Suprapubic skin (tissue), 4 donors: ENCODE measurements around the gene SCFD2. TPM values are rescaled to one million over a fixed set of nuclear protein-coding genes. Genes with fewer than 3 reads are reported as not detected.

Experiments
- DNase-seq, 2 donors: peaks; one replicate each; pipeline ENCODE4 v3.0.0-alpha.2; 2019; ENCODE audit warnings: low spot score in 2 of 2
- H3K27ac ChIP-seq: fragments of 200-600 bp; sonication (generic); one replicate; pipeline ENCODE4 v1.5.1; 2019
- H3K27me3 ChIP-seq: fragments of 200-600 bp; sonication (generic); one replicate; pipeline ENCODE4 v1.5.1; 2019
- H3K36me3 ChIP-seq: fragments of 200-600 bp; sonication (generic); one replicate; pipeline ENCODE4 v1.5.1; 2019
- H3K4me1 ChIP-seq: fragments of 200-600 bp; sonication (generic); one replicate; pipeline ENCODE4 v1.5.1; 2019
- H3K4me3 ChIP-seq: fragments of 200-600 bp; sonication (generic); one replicate; pipeline ENCODE4 v1.5.1; 2019; ENCODE audit warnings: mild to moderate bottlenecking
- H3K9me3 ChIP-seq: fragments of 200-600 bp; sonication (generic); one replicate; pipeline ENCODE4 v1.5.1; 2019
- CTCF ChIP-seq, 2 donors: fragments of 200-600 bp in 1 of 2; fragments of 450-650 bp in 1 of 2; sonication (generic) in 1 of 2; IDR thresholded peaks; one replicate each; pipeline ENCODE4 v1.5.1; 2016 to 2019; ENCODE audit warnings: antibody characterized with exemption in 2 of 2, mild to moderate bottlenecking in 1 of 2, moderate library complexity in 1 of 2
- EP300 ChIP-seq: sonication (generic); formaldehyde crosslinking; IDR thresholded peaks from one replicate; pipeline ENCODE4 v1.6.1; 2017; ENCODE audit warnings: antibody characterized with exemption
- POLR2A ChIP-seq, 2 donors: fragments of 450-650 bp; IDR thresholded peaks; one replicate each; pipeline ENCODE4 v1.6.1; 2017; ENCODE audit warnings: antibody characterized with exemption in 2 of 2, mild to moderate bottlenecking in 2 of 2, moderate library complexity in 2 of 2
- POLR2AphosphoS5 ChIP-seq, 3 donors: sonication (generic); formaldehyde crosslinking; IDR thresholded peaks; one replicate each; pipeline ENCODE4 v1.6.1; 2017; ENCODE audit warnings: antibody characterized with exemption in 3 of 3
- WGBS: methylation state at CpG from one replicate; pipeline ENCODE4 v1.1.5; 2018; 5-methylcytosine and 5-hydroxymethylcytosine counted together
- total RNA-seq, 4 donors: library from RNA; depleted of rRNA; stranded (reverse); fragments of >200 nt; gene quantifications; one replicate each; pipeline ENCODE4 v1.1.0, GENCODE V29; 2016

Gene SCFD2
- total RNA-seq, 4 donors from 2014 or later, result 25.5 to 39.5 (median 31.9) TPM

DNA sequence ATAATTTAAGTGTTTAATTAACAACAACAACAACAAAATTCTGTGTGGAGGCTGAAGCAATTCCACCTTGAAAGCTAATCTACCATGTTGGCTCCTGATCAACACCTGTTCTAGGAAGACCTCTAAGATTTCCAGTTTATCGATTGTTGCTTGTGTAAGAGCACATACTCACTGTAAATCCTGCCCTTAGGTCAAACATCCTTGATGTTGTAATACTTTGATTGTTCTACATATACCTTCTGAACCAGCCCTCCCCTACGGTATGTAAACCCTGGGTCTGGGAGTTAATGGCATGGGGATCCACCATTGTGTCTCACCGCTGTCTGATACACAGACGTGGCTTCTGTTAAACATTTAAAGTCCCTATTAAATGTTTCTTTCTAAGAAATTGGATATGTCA is 430.5 kb downstream of the SCFD2 start:
- no peaks in the 10 kb centered on the region for H3K36me3 ChIP-seq
- no peak for DNase-seq
- H3K4me3 ChIP-seq, result no peak overlapping the region
- TF ChIP-seq POLR2AphosphoS5 (IDR thresholded peaks at IDR 0.05) (no peak), POLR2A (IDR thresholded peaks at IDR 0.05) (no peak), EP300 (no peak), CTCF (IDR thresholded peaks at IDR 0.05) (no peak)
- H3K27ac ChIP-seq, result no peak overlapping the region
- no peaks in the 10 kb centered on the region for H3K9me3 ChIP-seq
- no peaks in the 10 kb centered on the region for H3K4me1 ChIP-seq
- 76% methylated on average over 4 of the region's 4 CpGs for WGBS
- no peaks in the 10 kb centered on the region for H3K27me3 ChIP-seq

- 91% methylated on average over 2 of the region's 2 CpGs for whole genome bisulfite sequencing
- TF ChIP-seq CTCF (IDR thresholded peaks at IDR 0.05), result no peak
- TF ChIP-seq POLR2AphosphoS5 (IDR thresholded peaks at IDR 0.05), result no peak
- TF ChIP-seq EP300, result no peak
- no peak for TF ChIP-seq POLR2A (IDR thresholded peaks at IDR 0.05)
- H3K27ac ChIP-seq, result no peak overlapping the region
- DNase-seq, result no peak
- H3K4me3 ChIP-seq, result no peak overlapping the region
- no peaks in the 10 kb centered on the region for H3K27me3 ChIP-seq
- no peaks in the 10 kb centered on the region for H3K4me1 ChIP-seq
- H3K9me3 ChIP-seq, result no peaks in the 10 kb centered on the region
- no peaks in the 10 kb centered on the region for H3K36me3 ChIP-seq
These were observed 432.1 kb downstream of the SCFD2 start for GRCh38 chr4:52933738-52934137.

GRCh38 chr4:52932591-52933470 is 433.0 kb downstream of the SCFD2 start:
- no peak overlapping the region for H3K27ac ChIP-seq
- no peaks in the 10 kb centered on the region for H3K27me3 ChIP-seq

GRCh38 chr4:52931243-52931642 is 434.6 kb downstream of the SCFD2 start:
- 78% methylated on average over 4 of the region's 4 CpGs for WGBS

More at GRCh38 chr4:52932591-52933470, 433.0 kb downstream of the SCFD2 start:
- Histone ChIP-seq H3K9me3 (no peaks in the 10 kb centered on the region), H3K4me3 (no peak overlapping the region), H3K36me3 (no peaks in the 10 kb centered on the region), H3K4me1 (no peaks in the 10 kb centered on the region)
- 81% methylated on average over 5 of the region's 5 CpGs for WGBS
- DNase-seq, result no peak
- TF ChIP-seq EP300, result no peak
- no peak for TF ChIP-seq POLR2A (IDR thresholded peaks at IDR 0.05)
- no peak for TF ChIP-seq CTCF (IDR thresholded peaks at IDR 0.05)
- TF ChIP-seq POLR2AphosphoS5 (IDR thresholded peaks at IDR 0.05), result no peak

More at GRCh38 chr4:52931243-52931642, 434.6 kb downstream of the SCFD2 start:
- Histone ChIP-seq H3K9me3 (no peaks in the 10 kb centered on the region), H3K36me3 (no peaks in the 10 kb centered on the region), H3K4me1 (no peaks in the 10 kb centered on the region), H3K4me3 (no peak overlapping the region), H3K27me3 (no peaks in the 10 kb centered on the region), H3K27ac (no peak overlapping the region)
- DNase-seq, result no peak
- TF ChIP-seq EP300 (no peak), POLR2A (IDR thresholded peaks at IDR 0.05) (no peak), POLR2AphosphoS5 (IDR thresholded peaks at IDR 0.05) (no peak), CTCF (IDR thresholded peaks at IDR 0.05) (no peak)
